ENCODE results near the gene MAST4.

DNA sequence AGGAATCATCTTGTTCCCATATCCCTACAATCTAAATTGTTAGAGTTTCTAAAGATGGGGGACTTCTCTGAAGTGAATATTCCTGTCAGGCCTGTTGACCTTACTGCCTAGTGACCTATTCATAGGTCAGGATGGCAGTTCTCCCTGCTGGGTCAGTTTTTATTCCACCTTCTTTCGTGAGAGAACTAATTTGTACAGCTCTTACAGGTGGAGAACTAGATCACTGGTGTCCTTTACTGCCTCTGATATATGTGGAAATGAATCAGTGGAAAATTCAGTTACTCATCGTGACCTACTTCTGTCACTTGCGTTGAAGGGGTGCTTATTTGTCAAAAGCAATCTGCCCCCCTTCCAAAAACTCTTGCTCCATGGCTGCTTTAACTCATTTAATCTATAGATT lies 435.5 kb downstream of the MAST4 start:
- no peak for TF ChIP-seq ZNF121 (tag by site-specific recombination; IDR thresholded peaks at IDR 0.05)
- TF ChIP-seq ZBTB8A (tag by site-specific recombination; IDR thresholded peaks at IDR 0.05), result no peak
- TF ChIP-seq, protein P1, sequence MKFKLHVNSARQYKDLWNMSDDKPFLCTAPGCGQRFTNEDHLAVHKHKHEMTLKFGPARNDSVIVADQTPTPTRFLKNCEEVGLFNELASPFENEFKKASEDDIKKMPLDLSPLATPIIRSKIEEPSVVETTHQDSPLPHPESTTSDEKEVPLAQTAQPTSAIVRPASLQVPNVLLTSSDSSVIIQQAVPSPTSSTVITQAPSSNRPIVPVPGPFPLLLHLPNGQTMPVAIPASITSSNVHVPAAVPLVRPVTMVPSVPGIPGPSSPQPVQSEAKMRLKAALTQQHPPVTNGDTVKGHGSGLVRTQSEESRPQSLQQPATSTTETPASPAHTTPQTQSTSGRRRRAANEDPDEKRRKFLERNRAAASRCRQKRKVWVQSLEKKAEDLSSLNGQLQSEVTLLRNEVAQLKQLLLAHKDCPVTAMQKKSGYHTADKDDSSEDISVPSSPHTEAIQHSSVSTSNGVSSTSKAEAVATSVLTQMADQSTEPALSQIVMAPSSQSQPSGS (tag by site-specific recombination; IDR thresholded peaks at IDR 0.05; ENCODE audit: low read depth), result no peak
- TF ChIP-seq CTCF (tag by site-specific recombination; IDR thresholded peaks at IDR 0.05), result no peak
- TF ChIP-seq, protein P2, sequence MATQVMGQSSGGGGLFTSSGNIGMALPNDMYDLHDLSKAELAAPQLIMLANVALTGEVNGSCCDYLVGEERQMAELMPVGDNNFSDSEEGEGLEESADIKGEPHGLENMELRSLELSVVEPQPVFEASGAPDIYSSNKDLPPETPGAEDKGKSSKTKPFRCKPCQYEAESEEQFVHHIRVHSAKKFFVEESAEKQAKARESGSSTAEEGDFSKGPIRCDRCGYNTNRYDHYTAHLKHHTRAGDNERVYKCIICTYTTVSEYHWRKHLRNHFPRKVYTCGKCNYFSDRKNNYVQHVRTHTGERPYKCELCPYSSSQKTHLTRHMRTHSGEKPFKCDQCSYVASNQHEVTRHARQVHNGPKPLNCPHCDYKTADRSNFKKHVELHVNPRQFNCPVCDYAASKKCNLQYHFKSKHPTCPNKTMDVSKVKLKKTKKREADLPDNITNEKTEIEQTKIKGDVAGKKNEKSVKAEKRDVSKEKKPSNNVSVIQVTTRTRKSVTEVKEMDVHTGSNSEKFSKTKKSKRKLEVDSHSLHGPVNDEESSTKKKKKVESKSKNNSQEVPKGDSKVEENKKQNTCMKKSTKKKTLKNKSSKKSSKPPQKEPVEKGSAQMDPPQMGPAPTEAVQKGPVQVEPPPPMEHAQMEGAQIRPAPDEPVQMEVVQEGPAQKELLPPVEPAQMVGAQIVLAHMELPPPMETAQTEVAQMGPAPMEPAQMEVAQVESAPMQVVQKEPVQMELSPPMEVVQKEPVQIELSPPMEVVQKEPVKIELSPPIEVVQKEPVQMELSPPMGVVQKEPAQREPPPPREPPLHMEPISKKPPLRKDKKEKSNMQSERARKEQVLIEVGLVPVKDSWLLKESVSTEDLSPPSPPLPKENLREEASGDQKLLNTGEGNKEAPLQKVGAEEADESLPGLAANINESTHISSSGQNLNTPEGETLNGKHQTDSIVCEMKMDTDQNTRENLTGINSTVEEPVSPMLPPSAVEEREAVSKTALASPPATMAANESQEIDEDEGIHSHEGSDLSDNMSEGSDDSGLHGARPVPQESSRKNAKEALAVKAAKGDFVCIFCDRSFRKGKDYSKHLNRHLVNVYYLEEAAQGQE (tag by site-specific recombination; IDR thresholded peaks at IDR 0.05), result no peak
- TF ChIP-seq ZNF530 (tag by site-specific recombination; IDR thresholded peaks at IDR 0.05; ENCODE audit: low read depth), result no peak
- TF ChIP-seq ZNF777 (tag by site-specific recombination; IDR thresholded peaks at IDR 0.05; ENCODE audit: borderline replicate concordance), result no peak
- TF ChIP-seq, protein P3, sequence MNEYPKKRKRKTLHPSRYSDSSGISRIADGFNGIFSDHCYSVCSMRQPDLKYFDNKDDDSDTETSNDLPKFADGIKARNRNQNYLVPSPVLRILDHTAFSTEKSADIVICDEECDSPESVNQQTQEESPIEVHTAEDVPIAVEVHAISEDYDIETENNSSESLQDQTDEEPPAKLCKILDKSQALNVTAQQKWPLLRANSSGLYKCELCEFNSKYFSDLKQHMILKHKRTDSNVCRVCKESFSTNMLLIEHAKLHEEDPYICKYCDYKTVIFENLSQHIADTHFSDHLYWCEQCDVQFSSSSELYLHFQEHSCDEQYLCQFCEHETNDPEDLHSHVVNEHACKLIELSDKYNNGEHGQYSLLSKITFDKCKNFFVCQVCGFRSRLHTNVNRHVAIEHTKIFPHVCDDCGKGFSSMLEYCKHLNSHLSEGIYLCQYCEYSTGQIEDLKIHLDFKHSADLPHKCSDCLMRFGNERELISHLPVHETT (tag by site-specific recombination; IDR thresholded peaks at IDR 0.05), result no peak
- TF ChIP-seq ZNF138 (tag by site-specific recombination; IDR thresholded peaks at IDR 0.05; ENCODE audit: borderline replicate concordance), result no peak
- TF ChIP-seq ZBTB17 (tag by site-specific recombination; IDR thresholded peaks at IDR 0.05), result no peak
